Calu3 (cell line): ENCODE data around the gene TMEM179B. TPM values are rescaled to one million over a fixed set of nuclear protein-coding genes. Genes with fewer than 3 reads are reported as not detected.

Experiments used
- BruUV-seq: library from RNA; stranded (reverse); fragments of 400-500 nt; replicated peaks from 2 replicates; lab custom pipeline; 2021; lab: Mats Ljungman, UMichigan
- CTCF ChIA-PET: fragments of 300-600 bp; sonication (Branson Sonifier 250); formaldehyde crosslinking; loops from one replicate; lab custom pipeline; 2022; ENCODE audit warnings: antibody characterized with exemption; lab: Charles Lee
- DNase-seq: peaks from one replicate; pipeline ENCODE4 v3.0.0; 2022
- H3K27ac Mint-ChIP-seq: one replicate; pipeline ENCODE4 v1.8.0; 2022; ENCODE audit warnings: mixed read lengths; ENCODE audit not compliant: unreplicated experiment
- H3K27me3 Mint-ChIP-seq: one replicate; pipeline ENCODE4 v1.8.0; 2022; ENCODE audit warnings: mixed read lengths; ENCODE audit not compliant: unreplicated experiment
- H3K36me3 Mint-ChIP-seq: one replicate; pipeline ENCODE4 v1.8.0; 2022; ENCODE audit warnings: mild to moderate bottlenecking, moderate library complexity, mixed read lengths; ENCODE audit not compliant: insufficient read depth, unreplicated experiment
- H3K4me1 Mint-ChIP-seq: one replicate; pipeline ENCODE4 v1.8.0; 2022; ENCODE audit warnings: mild to moderate bottlenecking, low read depth, mixed read lengths; ENCODE audit not compliant: unreplicated experiment
- H3K4me3 Mint-ChIP-seq: one replicate; pipeline ENCODE4 v1.8.0; 2022; ENCODE audit warnings: mild to moderate bottlenecking, low read depth, moderate library complexity, mixed read lengths; ENCODE audit not compliant: unreplicated experiment
- H3K9me3 Mint-ChIP-seq: one replicate; pipeline ENCODE4 v1.8.0; 2022; ENCODE audit warnings: low read depth, mixed read lengths; ENCODE audit not compliant: unreplicated experiment
- intact Hi-C: fragments of 100-400 bp; cut with micrococcal nuclease; formaldehyde crosslinking; loops from one replicate; pipeline ENCODE4 v1.10.0; 2022; ENCODE audit not compliant: unreplicated experiment
- total RNA-seq: library from RNA; stranded (reverse); gene quantifications from 2 replicates; pipeline ENCODE4 v1.2.3, GENCODE V29; 2022
- TF ChIP-seq, protein P1 (sequence below): fragments of 200-600 bp; IDR thresholded peaks from one replicate; pipeline ENCODE4 v1.8.0; 2022; ENCODE audit warnings: antibody characterized with exemption; ENCODE audit not compliant: unreplicated experiment

Gene TMEM179B
- total RNA-seq, 1 experiment from 2014 or later, result 65.6 TPM

DNA sequence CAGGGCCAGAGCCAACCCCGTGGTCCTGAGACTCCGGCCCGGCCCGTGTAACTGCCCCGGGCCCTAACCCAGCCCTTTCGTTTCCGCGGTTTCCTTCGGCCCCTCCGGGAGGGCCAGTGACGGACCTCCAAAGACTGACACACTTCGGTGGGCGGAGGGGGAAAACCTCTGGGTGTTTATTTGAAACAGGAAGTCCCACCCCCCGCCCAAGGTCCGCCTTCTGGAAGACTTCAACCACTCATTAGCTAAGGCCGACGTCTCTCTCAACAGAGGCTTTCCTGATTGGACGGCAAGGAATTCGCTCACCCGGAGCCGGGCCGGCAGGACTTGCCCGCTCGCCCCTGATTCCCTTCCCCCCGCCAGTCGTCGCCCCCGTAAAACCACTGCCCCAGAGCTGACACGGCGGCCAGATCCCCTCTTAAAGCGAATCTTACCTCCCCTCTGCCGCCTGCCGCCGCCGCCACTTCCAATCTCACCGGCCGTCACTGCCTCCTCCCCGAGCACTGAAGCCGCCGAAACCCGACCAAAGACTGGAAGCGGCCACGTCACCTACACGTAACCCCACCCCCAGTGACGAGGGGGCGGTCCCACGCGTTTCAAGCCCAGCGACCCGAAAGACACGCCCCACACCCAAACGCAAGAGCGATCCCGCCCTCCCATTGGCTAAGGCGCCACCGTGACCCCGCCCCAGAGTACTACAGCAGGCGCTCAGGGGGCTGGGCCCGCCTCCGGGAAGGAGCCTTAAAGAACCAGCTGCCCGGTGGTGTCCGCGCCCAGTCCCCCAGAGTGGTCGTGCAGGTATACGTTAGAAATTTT lies 44.5 kb downstream of the TMEM179B start, which contains the start of gene STX5:
Gene STX5, minus strand, starts transcription at position 532 of the 816 bp plus-strand sequence. CDS start 808 bp downstream, outside the sequence.
- Mint-ChIP-seq H3K4me1 (peaks cover 10% of the 10 kb centered on the region), H3K27me3 (no peaks in the 10 kb centered on the region), H3K36me3 (peaks cover 71% of the 10 kb centered on the region), H3K4me3 (peak within 1 kb of the TSS; percentile 85), H3K9me3 (no peaks in the 10 kb centered on the region), H3K27ac (peak within 1 kb of the TSS; percentile 92)
- CTCF ChIA-PET, result interaction anchor here (0.6 to 1.1 kb wide), 4 partner anchors 45 to 679 kb away, joined by 3 to 7 read pairs (median 3); no protein-coding TSS in a partner anchor
- DNase-seq, result peak; percentile 99
- TSS peak; percentile 40 for BruUV-seq
- TF ChIP-seq, protein P1, sequence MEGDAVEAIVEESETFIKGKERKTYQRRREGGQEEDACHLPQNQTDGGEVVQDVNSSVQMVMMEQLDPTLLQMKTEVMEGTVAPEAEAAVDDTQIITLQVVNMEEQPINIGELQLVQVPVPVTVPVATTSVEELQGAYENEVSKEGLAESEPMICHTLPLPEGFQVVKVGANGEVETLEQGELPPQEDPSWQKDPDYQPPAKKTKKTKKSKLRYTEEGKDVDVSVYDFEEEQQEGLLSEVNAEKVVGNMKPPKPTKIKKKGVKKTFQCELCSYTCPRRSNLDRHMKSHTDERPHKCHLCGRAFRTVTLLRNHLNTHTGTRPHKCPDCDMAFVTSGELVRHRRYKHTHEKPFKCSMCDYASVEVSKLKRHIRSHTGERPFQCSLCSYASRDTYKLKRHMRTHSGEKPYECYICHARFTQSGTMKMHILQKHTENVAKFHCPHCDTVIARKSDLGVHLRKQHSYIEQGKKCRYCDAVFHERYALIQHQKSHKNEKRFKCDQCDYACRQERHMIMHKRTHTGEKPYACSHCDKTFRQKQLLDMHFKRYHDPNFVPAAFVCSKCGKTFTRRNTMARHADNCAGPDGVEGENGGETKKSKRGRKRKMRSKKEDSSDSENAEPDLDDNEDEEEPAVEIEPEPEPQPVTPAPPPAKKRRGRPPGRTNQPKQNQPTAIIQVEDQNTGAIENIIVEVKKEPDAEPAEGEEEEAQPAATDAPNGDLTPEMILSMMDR, result no peak
- intact Hi-C loops, result no loop called here

DNA sequence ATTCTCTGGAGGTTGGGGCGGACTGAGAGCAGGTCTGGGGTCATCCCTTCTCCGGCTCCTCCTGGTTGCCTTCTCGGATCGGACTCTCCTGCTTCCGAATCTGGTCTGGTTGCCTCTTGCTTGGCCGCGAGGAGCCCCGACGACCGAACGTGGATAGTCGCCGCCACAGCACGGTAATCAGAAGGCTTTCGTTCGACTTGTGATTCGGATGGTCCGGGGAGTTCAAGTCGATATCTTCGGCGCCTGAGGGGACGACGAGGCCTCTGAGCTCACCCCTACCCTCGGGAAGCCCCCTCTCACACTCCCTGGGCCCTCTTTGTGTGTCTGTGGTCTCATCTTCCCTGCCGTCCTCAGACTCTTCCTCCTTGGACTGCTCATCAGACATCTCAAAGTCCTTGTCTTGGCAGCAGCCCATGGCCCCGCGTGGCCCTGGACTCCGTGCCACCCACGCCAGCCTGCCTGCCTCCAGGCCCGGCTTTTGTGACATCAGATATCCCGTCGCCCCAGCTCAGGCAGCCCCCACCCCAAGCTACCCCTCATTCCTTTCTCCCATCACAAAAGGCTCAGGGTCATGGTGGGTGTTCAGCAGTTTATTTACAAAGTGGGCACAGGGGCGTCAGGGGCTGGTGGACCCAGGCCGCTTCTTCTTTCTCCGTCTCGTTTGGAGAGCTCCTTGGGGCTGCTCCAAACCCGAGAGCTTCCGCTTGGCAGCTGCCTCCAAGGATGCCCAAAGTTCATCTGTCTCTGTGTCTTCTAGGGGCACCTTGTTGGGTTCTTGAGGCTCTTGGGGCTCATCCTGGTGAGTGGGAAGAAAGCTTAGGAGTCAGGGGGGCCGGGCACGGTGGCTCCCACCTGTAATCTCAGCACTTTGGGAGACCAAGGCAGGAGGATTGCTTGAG lies 45.4 kb downstream of the TMEM179B start, which contains the start of gene TEX54:
Gene TEX54, minus strand, starts transcription at position 506 of the 899 bp plus-strand sequence.
- peaks cover 14% of the 10 kb centered on the region for H3K4me1 Mint-ChIP-seq
- H3K9me3 Mint-ChIP-seq, result no peaks in the 10 kb centered on the region
- TSS peak; percentile 87 for BruUV-seq
- TF ChIP-seq, protein P1, result no peak
- peaks cover 67% of the 10 kb centered on the region for H3K36me3 Mint-ChIP-seq
- H3K4me3 Mint-ChIP-seq, result peak within 1 kb of the TSS; percentile 85
- CTCF ChIA-PET, result interaction anchor here (0.6 to 1.1 kb wide), 2 partner anchors 46 to 272 kb away, joined by 3 to 7 read pairs; no protein-coding TSS in a partner anchor
- intact Hi-C loops, result no loop called here
- no peaks in the 10 kb centered on the region for H3K27me3 Mint-ChIP-seq
- no peak for DNase-seq
- H3K27ac Mint-ChIP-seq, result peak within 1 kb of the TSS; percentile 92

DNA sequence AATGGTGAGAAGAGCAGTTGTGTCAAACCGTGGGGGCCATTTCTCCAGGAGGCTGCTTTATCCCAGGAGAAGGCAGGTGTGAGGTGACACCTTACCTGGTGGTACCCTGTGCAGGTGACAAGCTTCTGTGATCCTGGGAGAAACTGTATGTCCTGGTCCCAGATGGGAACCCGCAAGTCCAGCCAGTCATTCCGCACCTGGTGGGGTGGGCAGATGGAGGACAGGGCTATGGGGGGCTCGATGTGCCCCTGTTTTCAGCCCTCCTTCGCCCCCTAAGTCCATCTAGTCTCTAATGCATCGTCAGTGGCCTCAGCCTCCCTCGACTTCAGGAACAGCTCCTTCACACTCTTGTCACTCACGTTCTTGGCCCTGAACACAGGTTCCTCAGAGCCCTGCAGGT lies 48.1 kb downstream of the TMEM179B start:
- TF ChIP-seq, protein P1, result no peak
- CTCF ChIA-PET, result no interaction called here
- Mint-ChIP-seq H3K9me3 (no peaks in the 10 kb centered on the region), H3K27me3 (no peaks in the 10 kb centered on the region), H3K27ac (no peak overlapping the region), H3K4me3 (no peak overlapping the region), H3K36me3 (peaks cover 54% of the 10 kb centered on the region), H3K4me1 (peaks cover 23% of the 10 kb centered on the region)
- no TSS peak for BruUV-seq
- intact Hi-C loops, result no loop called here
- DNase-seq, result no peak
